ENCODE results near the gene APLN.

The APLN gene

GRCh38 chrX:129689796-129690195 is 35.0 kb upstream of the APLN start:
- H3K27me3 ChIP-seq (ENCODE audit: control insufficient read depth in 3 of 3, insufficient read depth in 3 of 3, low read depth in 1 of 3, low read length in 3 of 3) = no peaks in the 10 kb centered on the region
- no peak overlapping the region for H3K14ac ChIP-seq (ENCODE audit: low read length)
- DNase-seq (ENCODE audit: low spot score) = no peak
- whole genome bisulfite sequencing, 2 donors (ENCODE audit: extremely low coverage in 2 of 2, insufficient read length in 2 of 2, insufficient replicate concordance in 1 of 2) = no CpG with 5 or more reads among the region's 5 CpGs
- no peak overlapping the region for H3K4ac ChIP-seq (ENCODE audit: low read length)
- H3K27ac ChIP-seq (replicated peaks; ENCODE audit: low read length) = no peak overlapping the region
- H3K9me3 ChIP-seq (replicated peaks in 1 of 2; ENCODE audit: control insufficient read depth in 2 of 2, insufficient read depth in 1 of 2, low read depth in 1 of 2, low read length in 2 of 2) = no peaks in the 10 kb centered on the region
- H3K18ac ChIP-seq (ENCODE audit: low read length) = no peak overlapping the region
- no peak overlapping the region for H2BK15ac ChIP-seq (ENCODE audit: low read length)
- H2AFZ ChIP-seq (ENCODE audit: low read length) = no peak overlapping the region
- peaks cover 0 to 4% of the 10 kb centered on the region in 2 donors for H3K4me1 ChIP-seq (ENCODE audit: control insufficient read depth in 2 of 2, insufficient read depth in 1 of 2, low read depth in 1 of 2, low read length in 2 of 2)
- H4K8ac ChIP-seq (ENCODE audit: low read depth, low read length) = no peak overlapping the region
- no peak overlapping the region for H4K91ac ChIP-seq (ENCODE audit: low read depth, low read length, poor library complexity)
- no peak overlapping the region for H2BK120ac ChIP-seq (ENCODE audit: low read depth, low read length)
- no peaks in the 10 kb centered on the region for H3K79me1 ChIP-seq (ENCODE audit: low read depth, low read length)
- H2BK5ac ChIP-seq (ENCODE audit: low read length) = no peak overlapping the region
- no peaks in the 10 kb centered on the region for H3K36me3 ChIP-seq (replicated peaks in 1 of 2; ENCODE audit: control insufficient read depth in 2 of 2, insufficient read depth in 2 of 2, low read length in 2 of 2)
- no peak overlapping the region for H2BK12ac ChIP-seq (ENCODE audit: low read length)
- no peak overlapping the region for H2AK5ac ChIP-seq (ENCODE audit: low read depth, low read length)
- no peak overlapping the region for H3K4me3 ChIP-seq (ENCODE audit: low read length in 2 of 2)
- no peak overlapping the region for H3K9ac ChIP-seq (ENCODE audit: low read depth, low read length, poor library complexity)
- no peak overlapping the region for H3K4me2 ChIP-seq (ENCODE audit: insufficient read depth, low read length, poor library complexity, severe bottlenecking)
- no peak overlapping the region for H3K23ac ChIP-seq (ENCODE audit: low read depth, low read length, poor library complexity)

- Histone ChIP-seq H2AFZ (ENCODE audit: low read length) (no peak overlapping the region), H3K4me2 (ENCODE audit: insufficient read depth, low read length, poor library complexity, severe bottlenecking) (no peak overlapping the region), H2BK12ac (ENCODE audit: low read length) (no peak overlapping the region), H4K91ac (ENCODE audit: low read depth, low read length, poor library complexity) (no peak overlapping the region), H3K9ac (ENCODE audit: low read depth, low read length, poor library complexity) (no peak overlapping the region), H3K27me3 (ENCODE audit: control insufficient read depth in 3 of 3, insufficient read depth in 3 of 3, low read depth in 1 of 3, low read length in 3 of 3) (no peaks in the 10 kb centered on the region), H4K8ac (ENCODE audit: low read depth, low read length) (no peak overlapping the region), H3K79me1 (ENCODE audit: low read depth, low read length) (no peaks in the 10 kb centered on the region), H2AK5ac (ENCODE audit: low read depth, low read length) (no peak overlapping the region), H3K4me1 (ENCODE audit: control insufficient read depth in 2 of 2, insufficient read depth in 1 of 2, low read depth in 1 of 2, low read length in 2 of 2) (peaks cover 0 to 4% of the 10 kb centered on the region in 2 donors), H3K36me3 (replicated peaks in 1 of 2; ENCODE audit: control insufficient read depth in 2 of 2, insufficient read depth in 2 of 2, low read length in 2 of 2) (no peaks in the 10 kb centered on the region), H2BK5ac (ENCODE audit: low read length) (no peak overlapping the region), H3K4me3 (ENCODE audit: low read length in 2 of 2) (no peak overlapping the region), H3K27ac (replicated peaks; ENCODE audit: low read length) (no peak overlapping the region), H3K14ac (ENCODE audit: low read length) (no peak overlapping the region), H3K23ac (ENCODE audit: low read depth, low read length, poor library complexity) (no peak overlapping the region), H3K4ac (ENCODE audit: low read length) (no peak overlapping the region), H2BK15ac (ENCODE audit: low read length) (no peak overlapping the region), H2BK120ac (ENCODE audit: low read depth, low read length) (no peak overlapping the region), H3K9me3 (replicated peaks in 1 of 2; ENCODE audit: control insufficient read depth in 2 of 2, insufficient read depth in 1 of 2, low read depth in 1 of 2, low read length in 2 of 2) (no peaks in the 10 kb centered on the region), H3K18ac (ENCODE audit: low read length) (no peak overlapping the region)
- DNase-seq (ENCODE audit: low spot score) = no peak
- WGBS, 2 donors (ENCODE audit: extremely low coverage in 2 of 2, insufficient read length in 2 of 2, insufficient replicate concordance in 1 of 2) = no CpG with 5 or more reads among the region's 3 CpGs
These were observed 33.3 kb upstream of the APLN start for GRCh38 chrX:129688097-129688496.

GRCh38 chrX:129686422-129686948 is 31.7 kb upstream of the APLN start:
- no CpG with 5 or more reads among the region's 2 CpGs for WGBS, 2 donors (ENCODE audit: extremely low coverage in 2 of 2, insufficient read length in 2 of 2, insufficient replicate concordance in 1 of 2)
- no peak overlapping the region for H2BK15ac ChIP-seq (ENCODE audit: low read length)
- H3K23ac ChIP-seq (ENCODE audit: low read depth, low read length, poor library complexity) = no peak overlapping the region
- H3K4me3 ChIP-seq (ENCODE audit: low read length in 2 of 2) = no peak overlapping the region
- no peaks in the 10 kb centered on the region for H3K9me3 ChIP-seq (replicated peaks in 1 of 2; ENCODE audit: control insufficient read depth in 2 of 2, insufficient read depth in 1 of 2, low read depth in 1 of 2, low read length in 2 of 2)
- no peak overlapping the region for H3K9ac ChIP-seq (ENCODE audit: low read depth, low read length, poor library complexity)
- H3K36me3 ChIP-seq (replicated peaks in 1 of 2; ENCODE audit: control insufficient read depth in 2 of 2, insufficient read depth in 2 of 2, low read length in 2 of 2) = no peaks in the 10 kb centered on the region
- H3K27me3 ChIP-seq (ENCODE audit: control insufficient read depth in 3 of 3, insufficient read depth in 3 of 3, low read depth in 1 of 3, low read length in 3 of 3) = no peaks in the 10 kb centered on the region
- H3K4me1 ChIP-seq (ENCODE audit: control insufficient read depth in 2 of 2, insufficient read depth in 1 of 2, low read depth in 1 of 2, low read length in 2 of 2) = peaks cover 0 to 4% of the 10 kb centered on the region in 2 donors
- H3K79me1 ChIP-seq (ENCODE audit: low read depth, low read length) = no peaks in the 10 kb centered on the region
- H2AK5ac ChIP-seq (ENCODE audit: low read depth, low read length) = no peak overlapping the region
- no peak overlapping the region for H4K8ac ChIP-seq (ENCODE audit: low read depth, low read length)
- no peak overlapping the region for H2BK5ac ChIP-seq (ENCODE audit: low read length)
- DNase-seq (ENCODE audit: low spot score) = no peak
- no peak overlapping the region for H2BK12ac ChIP-seq (ENCODE audit: low read length)
- peak overlapping the region; percentile 74 for H2AFZ ChIP-seq (ENCODE audit: low read length)
- no peak overlapping the region for H3K27ac ChIP-seq (replicated peaks; ENCODE audit: low read length)
- no peak overlapping the region for H3K14ac ChIP-seq (ENCODE audit: low read length)
- no peak overlapping the region for H3K4ac ChIP-seq (ENCODE audit: low read length)
- H4K91ac ChIP-seq (ENCODE audit: low read depth, low read length, poor library complexity) = no peak overlapping the region
- no peak overlapping the region for H3K18ac ChIP-seq (ENCODE audit: low read length)
- H3K4me2 ChIP-seq (ENCODE audit: insufficient read depth, low read length, poor library complexity, severe bottlenecking) = no peak overlapping the region
- no peak overlapping the region for H2BK120ac ChIP-seq (ENCODE audit: low read depth, low read length)

- DNase-seq (ENCODE audit: low spot score) = no peak
These were observed 28.2 kb upstream of the APLN start for GRCh38 chrX:129682979-129683378.

More at GRCh38 chrX:129682979-129683378, 28.2 kb upstream of the APLN start:
- WGBS, 2 donors (ENCODE audit: extremely low coverage in 2 of 2, insufficient read length in 2 of 2, insufficient replicate concordance in 1 of 2) = no CpG with 5 or more reads among the region's 1 CpG
- Histone ChIP-seq H2BK5ac (ENCODE audit: low read length) (no peak overlapping the region), H3K9ac (ENCODE audit: low read depth, low read length, poor library complexity) (no peak overlapping the region), H2BK120ac (ENCODE audit: low read depth, low read length) (no peak overlapping the region), H3K14ac (ENCODE audit: low read length) (no peak overlapping the region), H2BK15ac (ENCODE audit: low read length) (no peak overlapping the region), H3K9me3 (replicated peaks in 1 of 2; ENCODE audit: control insufficient read depth in 2 of 2, insufficient read depth in 1 of 2, low read depth in 1 of 2, low read length in 2 of 2) (no peaks in the 10 kb centered on the region), H2AK5ac (ENCODE audit: low read depth, low read length) (no peak overlapping the region), H2BK12ac (ENCODE audit: low read length) (no peak overlapping the region), H3K27me3 (ENCODE audit: control insufficient read depth in 3 of 3, insufficient read depth in 3 of 3, low read depth in 1 of 3, low read length in 3 of 3) (peaks cover 0 to 8% (median 0%) of the 10 kb centered on the region in 3 experiments), H3K4ac (ENCODE audit: low read length) (no peak overlapping the region), H3K23ac (ENCODE audit: low read depth, low read length, poor library complexity) (no peak overlapping the region), H2AFZ (ENCODE audit: low read length) (no peak overlapping the region), H4K8ac (ENCODE audit: low read depth, low read length) (no peak overlapping the region), H3K4me1 (ENCODE audit: control insufficient read depth in 2 of 2, insufficient read depth in 1 of 2, low read depth in 1 of 2, low read length in 2 of 2) (peaks cover 2% of the 10 kb centered on the region in 2 donors), H3K4me3 (ENCODE audit: low read length in 2 of 2) (no peak overlapping the region), H3K18ac (ENCODE audit: low read length) (no peak overlapping the region), H3K79me1 (ENCODE audit: low read depth, low read length) (no peaks in the 10 kb centered on the region), H3K4me2 (ENCODE audit: insufficient read depth, low read length, poor library complexity, severe bottlenecking) (no peak overlapping the region), H3K27ac (replicated peaks; ENCODE audit: low read length) (no peak overlapping the region), H4K91ac (ENCODE audit: low read depth, low read length, poor library complexity) (no peak overlapping the region), H3K36me3 (replicated peaks in 1 of 2; ENCODE audit: control insufficient read depth in 2 of 2, insufficient read depth in 2 of 2, low read length in 2 of 2) (no peaks in the 10 kb centered on the region)
